Caco-2 (cell line): Measurements from ENCODE around the gene DMAC2L. TPM values are rescaled to one million over a fixed set of nuclear protein-coding genes. Genes with fewer than 3 reads are reported as not detected.

Source experiments
- BruUV-seq: library from RNA; stranded (reverse); fragments of 400-500 nt; replicated peaks from 2 replicates; lab custom pipeline; 2021; lab: Mats Ljungman, UMichigan
- CTCF ChIA-PET: fragments of 300-600 bp; sonication (Branson Sonifier 250); formaldehyde crosslinking; loops from one replicate; lab custom pipeline; 2022; ENCODE audit warnings: antibody characterized with exemption; lab: Charles Lee
- POLR2A ChIA-PET: fragments of 300-600 bp; sonication (Branson Sonifier 250); formaldehyde crosslinking; loops from one replicate; lab custom pipeline; 2022; ENCODE audit warnings: antibody characterized with exemption; lab: Charles Lee
- DNase-seq, 2 experiments: peaks; one replicate each; pipeline versions ENCODE4 v3.0.0 to v3.0.0-alpha.2; 2020 to 2022
- H3K27me3 ChIP-seq: replicated peaks from 2 replicates; pipeline ENCODE4 v1.6.0; 2011; ENCODE audit warnings: low read length; ENCODE audit not compliant: control insufficient read depth, insufficient read depth
- H3K36me3 ChIP-seq: 2 replicates; pipeline ENCODE4 v1.5.1; 2011; ENCODE audit warnings: low read length; ENCODE audit not compliant: control insufficient read depth, insufficient read depth
- H3K4me1 ChIP-seq: fragments of 250-450 bp; sonication (Bioruptor Pico); 2 replicates; pipeline ENCODE4 v1.5.1; 2020; ENCODE audit warnings: mild to moderate bottlenecking
- H3K4me3 ChIP-seq: 2 replicates; pipeline ENCODE4 v1.5.1; 2011; ENCODE audit warnings: low read depth, mild to moderate bottlenecking, control low read depth, low read length
- H3K9me3 ChIP-seq: fragments of 250-450 bp; sonication (Bioruptor Pico); 2 replicates; pipeline ENCODE4 v1.5.1; 2020; ENCODE audit warnings: mild to moderate bottlenecking, moderate library complexity
- H3K27ac Mint-ChIP-seq: one replicate; pipeline ENCODE4 v1.8.0; 2022; ENCODE audit warnings: mixed read lengths; ENCODE audit not compliant: unreplicated experiment
- H3K27me3 Mint-ChIP-seq: one replicate; pipeline ENCODE4 v1.8.0; 2022; ENCODE audit warnings: mixed read lengths; ENCODE audit not compliant: insufficient read depth, unreplicated experiment
- H3K36me3 Mint-ChIP-seq: one replicate; pipeline ENCODE4 v1.8.0; 2022; ENCODE audit warnings: mild to moderate bottlenecking, mixed read lengths; ENCODE audit not compliant: insufficient read depth, unreplicated experiment
- H3K4me1 Mint-ChIP-seq: one replicate; pipeline ENCODE4 v1.8.0; 2022; ENCODE audit warnings: low read depth, mixed read lengths; ENCODE audit not compliant: unreplicated experiment
- H3K4me3 Mint-ChIP-seq: one replicate; pipeline ENCODE4 v1.8.0; 2022; ENCODE audit warnings: mild to moderate bottlenecking, moderate library complexity, mixed read lengths; ENCODE audit not compliant: unreplicated experiment
- H3K9me3 Mint-ChIP-seq: one replicate; pipeline ENCODE4 v1.8.0; 2022; ENCODE audit warnings: mixed read lengths; ENCODE audit not compliant: unreplicated experiment
- intact Hi-C: fragments of 100-400 bp; cut with micrococcal nuclease; formaldehyde crosslinking; loops from one replicate; pipeline ENCODE4 v1.10.0; 2022; ENCODE audit not compliant: unreplicated experiment
- total RNA-seq: library from RNA; stranded (reverse); gene quantifications from 2 replicates; pipeline ENCODE4 v1.2.3, GENCODE V29; 2022
- TF ChIP-seq, protein P1 (sequence below), 2 experiments: fragments of 200-600 bp in 1 of 2; IDR thresholded peaks; 1 replicate in 1 of 2; 2 replicates in 1 of 2; pipeline versions ENCODE4 v1.5.1 to v1.8.0; 2011 to 2022; ENCODE audit warnings: antibody characterized with exemption in 1 of 2, control low read depth in 1 of 2, inconsistent platforms in 1 of 2, low read depth in 1 of 2, low read length in 1 of 2, mild to moderate bottlenecking in 1 of 2, moderate library complexity in 1 of 2; ENCODE audit not compliant: insufficient read depth in 1 of 2, severe bottlenecking in 1 of 2, unreplicated experiment in 1 of 2

The DMAC2L gene
- total RNA-seq, 1 experiment from 2014 or later: 27.6 TPM

DNA sequence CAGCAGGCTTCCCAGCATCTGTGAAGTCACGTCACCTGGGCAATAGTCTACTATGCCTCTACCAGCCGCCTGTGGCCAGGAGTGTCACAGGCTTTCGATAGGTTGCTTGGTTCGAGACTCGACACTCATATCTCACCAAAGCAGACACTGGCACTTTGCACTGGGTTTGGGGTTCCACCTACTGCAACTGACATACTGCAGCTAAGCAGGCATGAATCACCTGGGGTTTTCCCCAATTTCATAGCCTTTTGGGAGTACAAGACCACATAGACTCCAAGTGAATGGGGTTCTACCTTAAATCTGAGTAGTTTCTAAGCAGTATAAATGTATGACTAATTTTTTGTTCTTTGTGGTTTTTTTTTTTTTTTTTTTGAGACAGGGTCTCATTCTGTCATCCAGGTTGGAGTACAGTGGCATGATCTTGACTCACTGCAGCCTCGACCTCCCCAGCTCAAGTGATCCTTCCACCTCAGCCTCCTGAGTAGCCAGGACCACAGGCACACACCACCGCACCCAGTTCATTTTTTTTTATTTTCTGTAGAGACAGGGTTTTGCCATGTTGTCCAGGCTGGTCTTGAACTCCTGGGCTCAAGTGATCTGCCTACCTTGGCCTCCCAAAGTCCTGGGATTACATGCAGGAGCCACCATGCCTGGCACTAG lies 32.1 kb downstream of the DMAC2L start:
- intact Hi-C loops: loop anchor here (5.0 kb wide), 1 partner anchor 188 kb away; the partner anchor contains the start of gene MAP4K5
- Histone ChIP-seq H3K36me3 (no peaks in the 10 kb centered on the region), H3K4me1 (peaks cover 8% of the 10 kb centered on the region), H3K4me3 (no peak overlapping the region), H3K27me3 (no peaks in the 10 kb centered on the region), H3K9me3 (no peaks in the 10 kb centered on the region)
- ChIA-PET CTCF (no interaction called here), POLR2A (no interaction called here)
- Mint-ChIP-seq H3K4me1 (peaks cover 17% of the 10 kb centered on the region), H3K36me3 (no peaks in the 10 kb centered on the region), H3K27me3 (no peaks in the 10 kb centered on the region), H3K27ac (no peak overlapping the region), H3K4me3 (no peak overlapping the region), H3K9me3 (no peaks in the 10 kb centered on the region)
- TF ChIP-seq, protein P1, sequence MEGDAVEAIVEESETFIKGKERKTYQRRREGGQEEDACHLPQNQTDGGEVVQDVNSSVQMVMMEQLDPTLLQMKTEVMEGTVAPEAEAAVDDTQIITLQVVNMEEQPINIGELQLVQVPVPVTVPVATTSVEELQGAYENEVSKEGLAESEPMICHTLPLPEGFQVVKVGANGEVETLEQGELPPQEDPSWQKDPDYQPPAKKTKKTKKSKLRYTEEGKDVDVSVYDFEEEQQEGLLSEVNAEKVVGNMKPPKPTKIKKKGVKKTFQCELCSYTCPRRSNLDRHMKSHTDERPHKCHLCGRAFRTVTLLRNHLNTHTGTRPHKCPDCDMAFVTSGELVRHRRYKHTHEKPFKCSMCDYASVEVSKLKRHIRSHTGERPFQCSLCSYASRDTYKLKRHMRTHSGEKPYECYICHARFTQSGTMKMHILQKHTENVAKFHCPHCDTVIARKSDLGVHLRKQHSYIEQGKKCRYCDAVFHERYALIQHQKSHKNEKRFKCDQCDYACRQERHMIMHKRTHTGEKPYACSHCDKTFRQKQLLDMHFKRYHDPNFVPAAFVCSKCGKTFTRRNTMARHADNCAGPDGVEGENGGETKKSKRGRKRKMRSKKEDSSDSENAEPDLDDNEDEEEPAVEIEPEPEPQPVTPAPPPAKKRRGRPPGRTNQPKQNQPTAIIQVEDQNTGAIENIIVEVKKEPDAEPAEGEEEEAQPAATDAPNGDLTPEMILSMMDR (IDR thresholded peaks at IDR 0.05; ENCODE audit: insufficient read depth in 1 of 2, low read depth in 1 of 2, low read length in 1 of 2, severe bottlenecking in 1 of 2, unreplicated experiment in 1 of 2): no peak
- DNase-seq: no peak
- BruUV-seq: no TSS peak

DNA sequence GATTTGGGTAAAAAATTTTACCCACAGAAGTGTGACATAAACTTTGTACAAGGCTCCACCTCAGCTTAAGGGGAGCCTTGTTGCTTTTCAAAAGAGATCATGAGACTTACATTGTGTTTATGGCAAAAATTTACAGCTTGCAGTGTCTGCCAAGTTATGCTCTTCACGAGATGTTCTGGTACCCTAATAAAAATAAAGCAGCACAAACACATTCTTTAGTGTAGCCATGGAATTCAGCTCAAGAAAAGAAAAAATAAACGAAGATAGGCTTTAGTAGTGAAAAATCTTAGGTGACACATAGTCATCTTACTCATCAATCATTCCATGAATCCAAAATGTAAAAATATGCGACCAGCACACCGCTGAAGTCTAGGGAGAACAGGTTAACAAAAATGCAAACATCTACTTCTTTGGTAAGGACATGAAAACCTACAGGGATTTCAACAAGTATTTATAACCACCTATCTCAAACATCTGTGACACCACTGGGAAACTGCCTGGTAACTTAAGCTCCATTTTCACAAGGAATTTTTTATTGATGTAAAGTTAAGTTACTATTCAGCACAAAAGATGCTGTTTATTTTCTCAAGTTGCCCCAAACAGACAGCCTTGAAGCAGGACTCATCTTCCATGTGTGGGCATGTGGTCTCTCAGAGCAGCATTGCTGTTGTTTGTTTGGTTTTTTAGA lies 32.9 kb downstream of the DMAC2L start:
- no peaks in the 10 kb centered on the region for H3K36me3 Mint-ChIP-seq
- no peaks in the 10 kb centered on the region for H3K27me3 Mint-ChIP-seq
- H3K36me3 ChIP-seq: no peaks in the 10 kb centered on the region
- H3K27ac Mint-ChIP-seq: no peak overlapping the region
- H3K9me3 ChIP-seq: no peaks in the 10 kb centered on the region
- no peak overlapping the region for H3K4me3 ChIP-seq
- POLR2A ChIA-PET: interaction anchor here (0.5 kb wide), 1 partner anchor 33 kb away, joined by 3 read pairs; the partner anchor contains the start of genes DMAC2L and L2HGDH
- H3K4me1 Mint-ChIP-seq: peaks cover 17% of the 10 kb centered on the region
- no peak overlapping the region for H3K4me3 Mint-ChIP-seq
- no peaks in the 10 kb centered on the region for H3K27me3 ChIP-seq
- intact Hi-C loops: loop anchor here (5.0 kb wide), 1 partner anchor 187 kb away; the partner anchor contains the start of gene MAP4K5
- H3K4me1 ChIP-seq: peaks cover 8% of the 10 kb centered on the region
- no TSS peak for BruUV-seq
- DNase-seq: no peak
- CTCF ChIA-PET: no interaction called here
- no peaks in the 10 kb centered on the region for H3K9me3 Mint-ChIP-seq
- TF ChIP-seq, protein P1 (IDR thresholded peaks at IDR 0.05; ENCODE audit: insufficient read depth in 1 of 2, low read depth in 1 of 2, low read length in 1 of 2, severe bottlenecking in 1 of 2, unreplicated experiment in 1 of 2): no peak

DNA sequence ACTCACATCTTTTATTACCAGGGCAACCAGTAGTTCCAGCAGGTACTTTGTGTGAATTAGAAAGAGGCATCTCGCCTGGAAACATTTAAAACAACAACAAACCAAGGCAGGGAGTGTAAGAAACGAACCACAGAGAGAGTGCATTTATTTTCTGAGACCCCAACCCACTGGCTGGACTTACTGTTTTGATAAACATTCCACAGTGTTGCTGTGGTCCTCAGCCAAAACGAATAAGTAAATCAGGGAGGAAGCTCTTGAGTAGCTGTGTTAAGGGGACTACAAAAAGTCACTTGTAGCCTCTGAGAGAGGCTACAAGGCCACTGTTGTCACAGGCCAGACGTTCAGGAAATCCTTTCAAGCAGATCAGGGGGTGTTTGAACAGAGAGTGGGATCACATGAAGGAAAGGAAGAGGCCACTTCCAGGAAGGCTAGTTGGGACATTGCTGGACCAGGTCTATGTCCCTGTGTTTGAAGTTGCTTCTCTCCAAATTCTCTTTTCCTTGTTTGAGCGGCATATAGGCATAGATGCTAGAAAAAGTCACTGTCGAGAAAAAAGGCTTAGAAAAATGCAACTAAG lies 33.8 kb downstream of the DMAC2L start:
- no peaks in the 10 kb centered on the region for H3K9me3 ChIP-seq
- no TSS peak for BruUV-seq
- Mint-ChIP-seq H3K27me3 (no peaks in the 10 kb centered on the region), H3K9me3 (no peaks in the 10 kb centered on the region), H3K36me3 (no peaks in the 10 kb centered on the region), H3K4me1 (peaks cover 17% of the 10 kb centered on the region), H3K4me3 (no peak overlapping the region), H3K27ac (no peak overlapping the region)
- no peak for DNase-seq
- TF ChIP-seq, protein P1 (IDR thresholded peaks at IDR 0.05; ENCODE audit: insufficient read depth in 1 of 2, low read depth in 1 of 2, low read length in 1 of 2, severe bottlenecking in 1 of 2, unreplicated experiment in 1 of 2): no peak
- no peaks in the 10 kb centered on the region for H3K27me3 ChIP-seq
- H3K4me1 ChIP-seq: peaks cover 8% of the 10 kb centered on the region
- POLR2A ChIA-PET: no interaction called here
- H3K4me3 ChIP-seq: no peak overlapping the region
- CTCF ChIA-PET: no interaction called here
- intact Hi-C loops: no loop called here
- no peaks in the 10 kb centered on the region for H3K36me3 ChIP-seq
